DMS53 (cell line): ENCODE measurements around the gene HORMAD1.
"Not testable (repeated sequence)": the region's sequence is repeated elsewhere in the genome, so short reads cannot be mapped to it uniquely, and the experiment has no call there.

ENCODE experiments used
- DNase-seq: peaks from one replicate; lab custom pipeline; 2025; lab: John Stamatoyannopoulos, UW

The HORMAD1 gene

GRCh38 chr1:150720703-150721102, at the start of gene HORMAD1:
Gene HORMAD1 (minus strand): TSS chr1:150720895. CDS start chr1:150719505, 1,390 bp downstream.
- DNase-seq, result no peak

GRCh38 chr1:150767704-150768103, 47.0 kb upstream of the HORMAD1 start:
- DNase-seq, result not testable (repeated sequence)

GRCh38 chr1:150765977-150766301, 45.2 kb upstream of the HORMAD1 start:
- not testable (repeated sequence) for DNase-seq

GRCh38 chr1:150765296-150765976, 44.7 kb upstream of the HORMAD1 start, which contains the start of gene CTSS:
Gene CTSS (minus strand): TSS chr1:150765778. CDS start chr1:150764763, 1,015 bp downstream.
- peak; percentile 73 for DNase-seq

- DNase-seq, result peak; percentile 67
These were observed 44.0 kb upstream of the HORMAD1 start for GRCh38 chr1:150764617-150765101.

GRCh38 chr1:150763018-150763417, 42.3 kb upstream of the HORMAD1 start:
- DNase-seq, result no peak

GRCh38 chr1:150762552-150762951, 41.9 kb upstream of the HORMAD1 start:
- DNase-seq, result no peak

GRCh38 chr1:150761801-150762200, 41.1 kb upstream of the HORMAD1 start:
- DNase-seq, result no peak

GRCh38 chr1:150760013-150760412, 39.3 kb upstream of the HORMAD1 start:
- no peak for DNase-seq

GRCh38 chr1:150753416-150753815, 32.7 kb upstream of the HORMAD1 start:
- no peak for DNase-seq

GRCh38 chr1:150751443-150751842, 30.7 kb upstream of the HORMAD1 start:
- no peak for DNase-seq

GRCh38 chr1:150749720-150750311, 29.1 kb upstream of the HORMAD1 start:
- no peak for DNase-seq

GRCh38 chr1:150748878-150749719, 28.4 kb upstream of the HORMAD1 start:
- DNase-seq, result no peak

GRCh38 chr1:150730130-150730721, 9.5 kb upstream of the HORMAD1 start:
- no peak for DNase-seq

- DNase-seq, result no peak
These were observed 3.6 kb upstream of the HORMAD1 start for GRCh38 chr1:150724336-150724735.

- no peak for DNase-seq
These were observed 597 bp downstream of the HORMAD1 start for GRCh38 chr1:150720098-150720497.

GRCh38 chr1:150718225-150718891, 2.3 kb downstream of the HORMAD1 start:
- no peak for DNase-seq

- DNase-seq, result not testable (repeated sequence)
These were observed 11.7 kb downstream of the HORMAD1 start for GRCh38 chr1:150709031-150709430.

- DNase-seq, result no peak
These were observed 12.1 kb downstream of the HORMAD1 start for GRCh38 chr1:150708595-150708994.

- no peak for DNase-seq
These were observed 14.6 kb downstream of the HORMAD1 start for GRCh38 chr1:150706091-150706490.

GRCh38 chr1:150703427-150703826, 17.3 kb downstream of the HORMAD1 start:
- no peak for DNase-seq
